ENCODE results near the gene DOC2A.
"Not testable (repeated sequence)": the region's sequence is repeated elsewhere in the genome, so short reads cannot be mapped to it uniquely, and the experiment has no call there.

Gene DOC2A

GRCh38 chr16:30026449-30026848 lies 15.6 kb upstream of the DOC2A start:
- H3K27ac ChIP-seq = no peak overlapping the region
- TF ChIP-seq CTCF (conservative IDR thresholded peaks at IDR 0.05) = no peak

- no peak for TF ChIP-seq CTCF (conservative IDR thresholded peaks at IDR 0.05)
These were observed 14.7 kb upstream of the DOC2A start for GRCh38 chr16:30025574-30025973.

GRCh38 chr16:30025156-30025555 lies 14.3 kb upstream of the DOC2A start:
- no peak overlapping the region for H3K27ac ChIP-seq
- TF ChIP-seq CTCF (conservative IDR thresholded peaks at IDR 0.05) = no peak

More at GRCh38 chr16:30025574-30025973, 14.7 kb upstream of the DOC2A start:
- H3K27ac ChIP-seq = no peak overlapping the region

- H3K27ac ChIP-seq = no peak overlapping the region
- no peak for TF ChIP-seq CTCF (conservative IDR thresholded peaks at IDR 0.05)
These were observed 13.6 kb upstream of the DOC2A start for GRCh38 chr16:30024451-30024850.

GRCh38 chr16:30023586-30023985 lies 12.8 kb upstream of the DOC2A start:
- no peak for TF ChIP-seq CTCF (conservative IDR thresholded peaks at IDR 0.05)
- H3K27ac ChIP-seq = no peak overlapping the region

- no peak within 1 kb of the TSS for H3K27ac ChIP-seq
- TF ChIP-seq CTCF (conservative IDR thresholded peaks at IDR 0.05) = no peak
These were observed 12.1 kb upstream of the DOC2A start, which contains the start of gene C16orf92 for GRCh38 chr16:30022887-30023286. C16orf92 (plus strand) TSS chr16:30023198; CDS start chr16:30023341, 143 bp downstream.

- TF ChIP-seq CTCF (conservative IDR thresholded peaks at IDR 0.05) = no peak
- no peak overlapping the region for H3K27ac ChIP-seq
These were observed 7.9 kb upstream of the DOC2A start for GRCh38 chr16:30018731-30019158.

- H3K27ac ChIP-seq = not testable (repeated sequence)
These were observed 7.1 kb upstream of the DOC2A start for GRCh38 chr16:30017937-30018336.
